Omental fat pad (tissue), 4 donors: ENCODE results near the gene ADAMTS17. TPM values are rescaled to one million over a fixed set of nuclear protein-coding genes. Genes with fewer than 3 reads are reported as not detected.
A peak's percentile ranks its signal among the peaks of the same experiment; 100 is the strongest.

Source experiments
- ATAC-seq: fragments of 150-250 bp; one replicate; pipeline ENCODE4 v1.9.1; 2016; ENCODE audit warnings: mild to moderate bottlenecking, moderate library complexity; ENCODE audit not compliant: low FRiP score
- DNase-seq: peaks from one replicate; pipeline ENCODE4 v3.0.0-alpha.2; 2019; ENCODE audit warnings: low spot score
- CTCF ChIP-seq, 3 donors: fragments of 450-650 bp; IDR thresholded peaks; one replicate each; pipeline ENCODE4 v1.5.1; 2016 to 2017; ENCODE audit warnings: antibody characterized with exemption in 3 of 3, mild to moderate bottlenecking in 3 of 3, moderate library complexity in 2 of 3
- total RNA-seq, 4 donors: library from RNA; depleted of rRNA; stranded (reverse); fragments of >200 nt; gene quantifications; one replicate each; pipeline ENCODE4 v1.1.0, GENCODE V29; 2016

Gene ADAMTS17
- total RNA-seq, 4 donors from 2014 or later, result 1.6 to 10.7 (median 5.7) TPM

GRCh38 chr15:100060276-100060926 is 281.4 kb downstream of the ADAMTS17 start:
- DNase-seq (no peak), ATAC-seq (peak; percentile 74)
- TF ChIP-seq CTCF (IDR thresholded peaks at IDR 0.05), result no peak

GRCh38 chr15:100059521-100059920 is 282.3 kb downstream of the ADAMTS17 start:
- TF ChIP-seq CTCF (IDR thresholded peaks at IDR 0.05), result no peak
- ATAC-seq (no peak), DNase-seq (no peak)

GRCh38 chr15:100059094-100059493 is 282.7 kb downstream of the ADAMTS17 start:
- DNase-seq (no peak), ATAC-seq (no peak)
- TF ChIP-seq CTCF (IDR thresholded peaks at IDR 0.05), result no peak

- no peak for ATAC-seq
- TF ChIP-seq CTCF (IDR thresholded peaks at IDR 0.05), result no peak
- DNase-seq, result no peak
Measured at GRCh38 chr15:100058458-100058857, 283.3 kb downstream of the ADAMTS17 start.

GRCh38 chr15:100057281-100057680 is 284.5 kb downstream of the ADAMTS17 start:
- ATAC-seq (no peak), DNase-seq (no peak)
- no peak for TF ChIP-seq CTCF (IDR thresholded peaks at IDR 0.05)

- DNase-seq (no peak), ATAC-seq (no peak)
- no peak for TF ChIP-seq CTCF (IDR thresholded peaks at IDR 0.05)
Measured at GRCh38 chr15:100056411-100057072, 285.2 kb downstream of the ADAMTS17 start.

- no peak for TF ChIP-seq CTCF (IDR thresholded peaks at IDR 0.05)
Measured at GRCh38 chr15:100055821-100056220, 286.0 kb downstream of the ADAMTS17 start.

More at GRCh38 chr15:100055821-100056220, 286.0 kb downstream of the ADAMTS17 start:
- ATAC-seq, result no peak
- DNase-seq, result no peak
